ENCODE results near the gene RTEL1. TPM values are rescaled to one million over a fixed set of nuclear protein-coding genes. Genes with fewer than 3 reads are reported as not detected.
"Not testable (repeated sequence)": the region's sequence is repeated elsewhere in the genome, so short reads cannot be mapped to it uniquely, and the experiment has no call there.

The RTEL1 gene
- total RNA-seq, 2 experiments from 2014 or later: 53.3 to 58.9 TPM

- H3K27ac Mint-ChIP-seq: no peak overlapping the region
- ChIA-PET CTCF (interaction anchor here (0.8 to 1.4 kb wide), 4 partner anchors 10 to 69 kb away, joined by 4 to 7 read pairs (median 6); partner anchors contain the start of gene RTEL1), POLR2A (no interaction called here)
- no peak overlapping the region for H3K4me3 Mint-ChIP-seq
- H3K36me3 Mint-ChIP-seq (ENCODE audit: low read depth): peaks cover 13% of the 10 kb centered on the region
- no peaks in the 10 kb centered on the region for H3K9me3 Mint-ChIP-seq
- H3K27me3 Mint-ChIP-seq: no peaks in the 10 kb centered on the region
- no peak for DNase-seq
- H3K4me1 Mint-ChIP-seq: no peaks in the 10 kb centered on the region
Observed at GRCh38 chr20:63668351-63668750, 10.2 kb downstream of the RTEL1 start.

GRCh38 chr20:63671695-63672094 is 13.6 kb downstream of the RTEL1 start:
- DNase-seq, H3K27me3 Mint-ChIP-seq, H3K4me1 Mint-ChIP-seq, H3K9me3 Mint-ChIP-seq, CTCF ChIA-PET, H3K4me3 Mint-ChIP-seq, H3K27ac Mint-ChIP-seq, POLR2A ChIA-PET: not testable (repeated sequence)
- peaks cover 19% of the 10 kb centered on the region for H3K36me3 Mint-ChIP-seq (ENCODE audit: low read depth)

DNA sequence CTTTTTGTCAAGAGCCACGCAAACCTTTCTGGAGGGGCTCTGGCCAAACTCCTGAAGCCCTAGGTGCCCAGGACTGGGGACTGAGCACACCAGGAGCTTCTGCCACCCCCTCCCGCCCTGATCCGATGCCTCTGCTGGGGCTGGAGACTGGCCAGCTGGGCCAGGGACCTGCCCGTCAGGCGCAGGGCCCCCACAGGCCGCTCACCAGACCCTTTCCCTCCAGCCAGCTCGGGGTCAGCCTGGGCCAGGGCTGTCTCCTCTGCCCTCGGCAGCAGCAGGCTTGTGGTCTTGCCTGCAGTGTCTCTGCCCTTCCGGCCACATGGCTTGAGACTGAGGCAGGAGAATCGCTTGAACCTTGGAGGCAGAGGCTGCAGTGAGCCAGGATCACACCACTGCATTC is 14.6 kb downstream of the RTEL1 start:
- no peaks in the 10 kb centered on the region for H3K4me1 Mint-ChIP-seq
- H3K27ac Mint-ChIP-seq: no peak overlapping the region
- CTCF ChIA-PET: interaction anchor here (1.4 kb wide), 1 partner anchor 9 kb away, joined by 5 read pairs; no protein-coding TSS in a partner anchor
- DNase-seq: no peak
- POLR2A ChIA-PET: no interaction called here
- no peak overlapping the region for H3K4me3 Mint-ChIP-seq
- no peaks in the 10 kb centered on the region for H3K9me3 Mint-ChIP-seq
- peaks cover 19% of the 10 kb centered on the region for H3K36me3 Mint-ChIP-seq (ENCODE audit: low read depth)
- H3K27me3 Mint-ChIP-seq: no peaks in the 10 kb centered on the region

GRCh38 chr20:63673951-63674350 is 15.8 kb downstream of the RTEL1 start:
- H3K4me3 Mint-ChIP-seq: no peak overlapping the region
- DNase-seq: no peak
- ChIA-PET CTCF (interaction anchor here (1.4 kb wide), 1 partner anchor 8 kb away, joined by 5 read pairs; no protein-coding TSS in a partner anchor), POLR2A (no interaction called here)
- H3K9me3 Mint-ChIP-seq: no peaks in the 10 kb centered on the region
- H3K27ac Mint-ChIP-seq: no peak overlapping the region
- H3K27me3 Mint-ChIP-seq: no peaks in the 10 kb centered on the region
- peaks cover 10% of the 10 kb centered on the region for H3K36me3 Mint-ChIP-seq (ENCODE audit: low read depth)
- no peaks in the 10 kb centered on the region for H3K4me1 Mint-ChIP-seq

- H3K27me3 Mint-ChIP-seq: no peaks in the 10 kb centered on the region
- ChIA-PET CTCF (no interaction called here), POLR2A (no interaction called here)
- no peak overlapping the region for H3K4me3 Mint-ChIP-seq
- no peaks in the 10 kb centered on the region for H3K4me1 Mint-ChIP-seq
- H3K27ac Mint-ChIP-seq: no peak overlapping the region
- H3K9me3 Mint-ChIP-seq: no peaks in the 10 kb centered on the region
- peaks cover 9% of the 10 kb centered on the region for H3K36me3 Mint-ChIP-seq (ENCODE audit: low read depth)
- DNase-seq: no peak
Observed at GRCh38 chr20:63675681-63676368, 17.7 kb downstream of the RTEL1 start.

DNA sequence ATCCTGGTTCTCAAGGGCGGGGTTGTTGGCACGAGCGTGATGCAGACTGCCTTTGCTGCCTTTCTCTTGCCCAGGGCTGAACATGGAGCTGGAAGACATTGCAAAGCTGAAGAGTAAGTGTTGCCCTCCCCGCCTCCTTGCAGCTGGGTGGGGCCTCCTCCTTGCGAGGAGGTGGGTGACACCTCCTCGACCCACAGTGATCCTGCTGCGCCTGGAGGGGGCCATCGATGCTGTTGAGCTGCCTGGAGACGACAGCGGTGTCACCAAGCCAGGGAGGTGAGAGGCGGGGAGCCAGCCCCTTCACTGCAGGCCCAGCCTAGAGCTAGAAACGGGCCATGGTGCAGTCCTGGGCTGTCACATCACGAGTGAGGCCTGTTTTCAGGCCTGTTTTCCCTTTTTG is 20.0 kb downstream of the RTEL1 start:
- no peak overlapping the region for H3K27ac Mint-ChIP-seq
- CTCF ChIA-PET: interaction anchor here (0.8 kb wide), 1 partner anchor 45 kb away, joined by 3 read pairs; no protein-coding TSS in a partner anchor
- H3K36me3 Mint-ChIP-seq (ENCODE audit: low read depth): peaks cover 5% of the 10 kb centered on the region
- H3K27me3 Mint-ChIP-seq: no peaks in the 10 kb centered on the region
- POLR2A ChIA-PET: no interaction called here
- no peaks in the 10 kb centered on the region for H3K4me1 Mint-ChIP-seq
- no peak overlapping the region for H3K4me3 Mint-ChIP-seq
- H3K9me3 Mint-ChIP-seq: no peaks in the 10 kb centered on the region
- no peak for DNase-seq

DNA sequence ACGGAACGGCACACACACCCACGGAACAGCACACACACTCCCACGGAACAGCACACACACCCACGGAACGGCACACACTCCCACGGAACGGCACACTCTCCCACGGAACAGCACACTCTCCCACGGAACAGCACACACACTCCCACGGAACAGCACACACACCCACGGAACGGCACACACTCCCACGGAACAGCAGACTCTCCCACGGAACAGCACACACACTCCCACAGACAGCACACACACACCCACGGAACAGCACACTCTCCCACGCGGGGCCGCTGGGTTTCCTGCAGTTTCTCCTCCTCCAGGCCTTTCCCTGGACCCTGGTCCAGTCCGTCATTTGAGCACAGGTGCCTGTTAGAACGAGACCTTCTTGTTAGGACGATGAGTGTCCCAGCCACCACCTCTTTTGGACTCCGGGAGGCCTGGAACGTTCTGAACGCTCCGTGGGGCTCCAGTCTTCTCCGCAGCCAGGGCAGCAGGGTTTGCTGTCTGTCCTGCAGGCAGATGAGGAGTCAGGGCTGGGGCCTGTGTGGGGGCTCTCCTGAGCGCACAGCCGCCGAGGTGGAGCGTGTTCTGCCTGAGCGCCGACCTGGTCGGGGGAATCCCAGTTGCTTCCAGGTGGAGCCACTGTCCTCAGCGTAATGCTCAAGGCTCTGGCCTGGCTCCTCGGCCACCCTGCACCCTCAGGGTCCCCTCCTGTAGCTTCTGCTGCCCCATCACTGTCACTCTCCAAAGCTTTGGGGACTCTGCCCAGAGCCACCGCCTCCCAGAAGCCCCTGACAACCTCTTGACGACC is 20.8 kb downstream of the RTEL1 start:
- DNase-seq: no peak
- CTCF ChIA-PET: interaction anchor here (1.2 kb wide), 1 partner anchor 10 kb away, joined by 5 read pairs; no protein-coding TSS in a partner anchor

GRCh38 chr20:63679799-63680305 is 21.7 kb downstream of the RTEL1 start:
- POLR2A ChIA-PET: no interaction called here
- CTCF ChIA-PET: interaction anchor here (0.7 to 1.2 kb wide), 3 partner anchors 9 to 16 kb away, joined by 3 to 5 read pairs (median 4); partner anchors contain the start of gene TNFRSF6B

More for the DNA sequence above, 20.8 kb downstream of the RTEL1 start:
- Mint-ChIP-seq H3K27ac (no peak overlapping the region), H3K4me3 (no peak overlapping the region), H3K27me3 (no peaks in the 10 kb centered on the region), H3K4me1 (no peaks in the 10 kb centered on the region), H3K36me3 (ENCODE audit: low read depth) (peaks cover 4% of the 10 kb centered on the region), H3K9me3 (no peaks in the 10 kb centered on the region)
- POLR2A ChIA-PET: no interaction called here

GRCh38 chr20:63680427-63680826 is 22.3 kb downstream of the RTEL1 start:
- Mint-ChIP-seq H3K36me3 (ENCODE audit: low read depth) (peaks cover 4% of the 10 kb centered on the region), H3K4me1 (no peaks in the 10 kb centered on the region), H3K9me3 (no peaks in the 10 kb centered on the region), H3K4me3 (no peak overlapping the region), H3K27me3 (no peaks in the 10 kb centered on the region), H3K27ac (no peak overlapping the region)
- POLR2A ChIA-PET: no interaction called here
- CTCF ChIA-PET: interaction anchor here (1.2 kb wide), 1 partner anchor 12 kb away, joined by 5 read pairs; no protein-coding TSS in a partner anchor
- no peak for DNase-seq

More at GRCh38 chr20:63679799-63680305, 21.7 kb downstream of the RTEL1 start:
- Mint-ChIP-seq H3K9me3 (no peaks in the 10 kb centered on the region), H3K4me1 (no peaks in the 10 kb centered on the region), H3K4me3 (no peak overlapping the region), H3K27ac (no peak overlapping the region), H3K27me3 (no peaks in the 10 kb centered on the region), H3K36me3 (ENCODE audit: low read depth) (peaks cover 4% of the 10 kb centered on the region)
- DNase-seq: no peak

- peaks cover 3% of the 10 kb centered on the region for H3K36me3 Mint-ChIP-seq (ENCODE audit: low read depth)
- CTCF ChIA-PET: interaction anchor here (0.7 to 1.0 kb wide), 2 partner anchors 8 to 144 kb away, joined by 3 to 5 read pairs; partner anchors contain the start of gene PTK6
- no peak for DNase-seq
- POLR2A ChIA-PET: no interaction called here
- no peaks in the 10 kb centered on the region for H3K4me1 Mint-ChIP-seq
- no peaks in the 10 kb centered on the region for H3K9me3 Mint-ChIP-seq
- no peaks in the 10 kb centered on the region for H3K27me3 Mint-ChIP-seq
- H3K4me3 Mint-ChIP-seq: no peak overlapping the region
- no peak overlapping the region for H3K27ac Mint-ChIP-seq
Observed at GRCh38 chr20:63680857-63681608, 22.9 kb downstream of the RTEL1 start.

DNA sequence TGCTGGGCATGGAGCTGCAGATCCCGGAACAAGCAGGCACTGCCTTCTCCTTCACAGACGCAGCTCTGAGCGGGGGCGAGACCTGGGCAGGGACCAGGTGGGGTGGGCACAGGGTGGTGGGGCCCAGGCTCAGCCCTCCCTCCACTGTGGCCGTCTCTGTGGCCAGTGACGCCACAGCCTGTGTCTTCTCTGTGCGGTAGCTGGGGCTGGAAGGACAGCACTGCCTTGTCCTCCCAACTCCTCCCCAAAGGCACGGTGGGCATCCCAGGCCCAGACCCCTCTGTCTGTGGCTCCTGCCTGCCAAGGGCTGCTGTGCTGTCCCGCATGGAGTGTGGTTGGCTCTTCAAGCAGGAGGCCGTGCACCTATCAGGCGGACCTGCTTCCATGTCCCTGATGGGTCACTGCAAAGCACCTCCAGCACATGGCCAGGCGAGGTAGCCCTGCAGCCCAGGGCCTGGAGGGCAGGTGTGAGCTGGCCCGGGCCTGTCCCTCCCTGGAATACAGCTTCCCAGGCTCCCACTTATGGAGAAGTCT is 23.6 kb downstream of the RTEL1 start:
- Mint-ChIP-seq H3K27me3 (no peaks in the 10 kb centered on the region), H3K36me3 (ENCODE audit: low read depth) (no peaks in the 10 kb centered on the region), H3K27ac (no peak overlapping the region), H3K4me3 (no peak overlapping the region), H3K9me3 (no peaks in the 10 kb centered on the region), H3K4me1 (peaks cover under 1% of the 10 kb centered on the region)
- CTCF ChIA-PET: interaction anchor here (0.7 to 1.0 kb wide), 2 partner anchors 8 to 144 kb away, joined by 3 to 5 read pairs; partner anchors contain the start of gene PTK6
- POLR2A ChIA-PET: no interaction called here
- DNase-seq: no peak

DNA sequence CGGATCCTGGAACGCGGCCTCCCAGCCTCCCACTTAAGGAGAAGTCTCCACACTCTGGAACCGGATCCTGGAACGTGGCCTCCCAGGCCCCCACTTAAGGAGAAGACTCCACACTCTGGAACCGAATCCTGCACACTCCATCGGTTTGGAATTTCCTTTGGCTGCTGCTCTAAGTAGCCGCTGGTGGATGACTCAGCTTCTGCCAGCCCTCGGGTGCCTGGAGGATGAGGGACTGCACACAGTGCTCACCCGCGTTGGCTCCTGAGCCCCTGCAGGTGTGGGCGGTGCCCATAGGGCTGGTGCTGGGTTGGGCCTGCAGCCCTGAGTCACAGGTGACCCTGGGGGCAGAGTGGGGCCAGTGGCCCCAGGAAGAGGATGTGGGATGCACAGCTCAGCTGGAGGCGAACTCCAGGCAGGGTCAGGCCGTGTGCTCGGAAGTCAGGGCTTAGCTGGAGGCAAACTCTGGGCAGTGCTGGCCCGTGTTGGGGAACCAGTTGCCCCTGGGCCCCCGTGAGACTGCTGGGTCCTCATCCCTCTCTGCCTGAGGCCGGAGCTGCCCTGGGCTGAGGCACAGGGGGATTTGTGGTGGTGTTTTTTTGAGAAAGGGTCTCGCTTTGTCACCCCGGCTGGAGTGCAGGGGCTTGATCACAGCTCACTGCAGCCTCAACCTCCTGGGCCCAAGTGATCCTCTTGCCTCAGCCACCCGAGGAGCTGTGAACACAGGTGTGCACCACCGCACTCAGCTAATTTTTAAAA is 24.4 kb downstream of the RTEL1 start:
- POLR2A ChIA-PET: no interaction called here
- Mint-ChIP-seq H3K4me1 (peaks cover 3% of the 10 kb centered on the region), H3K27ac (no peak overlapping the region), H3K36me3 (ENCODE audit: low read depth) (no peaks in the 10 kb centered on the region), H3K4me3 (no peak overlapping the region), H3K9me3 (no peaks in the 10 kb centered on the region), H3K27me3 (no peaks in the 10 kb centered on the region)
- CTCF ChIA-PET: interaction anchor here (0.5 to 1.0 kb wide), 2 partner anchors 9 to 30 kb away, joined by 3 to 5 read pairs; no protein-coding TSS in a partner anchor
- no peak for DNase-seq
